Nephron progenitor cell (in vitro differentiated cells): ENCODE data around the gene NBEA.

ENCODE experiments used
- DNase-seq: peaks from one replicate; pipeline ENCODE4 v3.0.0; 2021
- H3K27ac Mint-ChIP-seq: 2 replicates; pipeline ENCODE4 v1.8.0; 2021; ENCODE audit warnings: mild to moderate bottlenecking, moderate library complexity, mixed read lengths
- H3K27me3 Mint-ChIP-seq: 2 replicates; pipeline ENCODE4 v1.8.0; 2021; ENCODE audit warnings: mild to moderate bottlenecking, low read depth, mixed read lengths; ENCODE audit not compliant: poor library complexity
- H3K36me3 Mint-ChIP-seq: 2 replicates; pipeline ENCODE4 v1.8.0; 2021; ENCODE audit warnings: low read depth, mixed read lengths
- H3K4me1 Mint-ChIP-seq: 2 replicates; pipeline ENCODE4 v1.8.0; 2021; ENCODE audit warnings: mixed read lengths
- H3K4me3 Mint-ChIP-seq: 2 replicates; pipeline ENCODE4 v1.8.0; 2021; ENCODE audit warnings: mild to moderate bottlenecking, moderate library complexity, mixed read lengths
- H3K9me3 Mint-ChIP-seq: 2 replicates; pipeline ENCODE4 v1.8.0; 2021; ENCODE audit warnings: mild to moderate bottlenecking, moderate library complexity, mixed read lengths
- CTCF ChIP-seq: fragments of 200-600 bp; sonication (generic); IDR thresholded peaks from 2 replicates; pipeline ENCODE4 v1.5.0; 2021; ENCODE audit warnings: antibody characterized with exemption

NBEA gene

GRCh38 chr13:35599384-35599783 is 657.3 kb downstream of the NBEA start:
- no peak overlapping the region for H3K27ac Mint-ChIP-seq
- H3K27me3 Mint-ChIP-seq = peaks cover under 1% of the 10 kb centered on the region
- peaks cover 28% of the 10 kb centered on the region for H3K4me1 Mint-ChIP-seq
- no peak for TF ChIP-seq CTCF
- peaks cover 5% of the 10 kb centered on the region for H3K36me3 Mint-ChIP-seq
- DNase-seq = no peak
- H3K4me3 Mint-ChIP-seq = no peak overlapping the region
- no peaks in the 10 kb centered on the region for H3K9me3 Mint-ChIP-seq

DNA sequence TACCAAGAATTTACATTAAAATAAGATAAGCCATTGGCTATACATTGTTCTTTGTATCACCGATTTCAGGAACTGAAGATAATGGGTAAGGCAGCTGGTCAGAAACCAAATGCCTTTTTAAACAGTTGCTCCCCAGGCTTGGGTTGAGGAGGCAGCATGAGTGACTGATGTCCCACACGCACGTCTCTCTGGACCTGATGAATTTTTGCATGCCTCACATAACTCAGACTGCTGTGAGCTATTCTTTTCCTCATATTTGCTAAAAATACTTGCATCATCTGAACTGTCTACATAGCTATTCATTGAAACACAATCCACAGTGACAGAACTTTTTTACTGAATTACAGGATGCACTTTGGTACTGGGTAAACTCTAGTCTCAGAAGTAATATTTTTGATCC is 658.1 kb downstream of the NBEA start:
- H3K9me3 Mint-ChIP-seq = no peaks in the 10 kb centered on the region
- H3K4me1 Mint-ChIP-seq = peaks cover 28% of the 10 kb centered on the region
- H3K36me3 Mint-ChIP-seq = peaks cover 5% of the 10 kb centered on the region
- no peak overlapping the region for H3K27ac Mint-ChIP-seq
- H3K27me3 Mint-ChIP-seq = peaks cover 5% of the 10 kb centered on the region
- DNase-seq = no peak
- no peak overlapping the region for H3K4me3 Mint-ChIP-seq
- TF ChIP-seq CTCF = no peak

GRCh38 chr13:35603593-35604285 is 661.7 kb downstream of the NBEA start:
- no peak overlapping the region for H3K4me3 Mint-ChIP-seq
- no peaks in the 10 kb centered on the region for H3K9me3 Mint-ChIP-seq
- H3K27ac Mint-ChIP-seq = no peak overlapping the region
- H3K36me3 Mint-ChIP-seq = peaks cover 5% of the 10 kb centered on the region
- TF ChIP-seq CTCF = no peak
- H3K4me1 Mint-ChIP-seq = peaks cover 25% of the 10 kb centered on the region
- no peak for DNase-seq
- H3K27me3 Mint-ChIP-seq = peaks cover 5% of the 10 kb centered on the region

- Mint-ChIP-seq H3K4me1 (no peaks in the 10 kb centered on the region), H3K27me3 (no peaks in the 10 kb centered on the region), H3K4me3 (no peak overlapping the region), H3K9me3 (no peaks in the 10 kb centered on the region), H3K36me3 (peaks cover 12% of the 10 kb centered on the region), H3K27ac (no peak overlapping the region)
- no peak for DNase-seq
- TF ChIP-seq CTCF = no peak
Observed at GRCh38 chr13:35614666-35615065, 672.6 kb downstream of the NBEA start.

DNA sequence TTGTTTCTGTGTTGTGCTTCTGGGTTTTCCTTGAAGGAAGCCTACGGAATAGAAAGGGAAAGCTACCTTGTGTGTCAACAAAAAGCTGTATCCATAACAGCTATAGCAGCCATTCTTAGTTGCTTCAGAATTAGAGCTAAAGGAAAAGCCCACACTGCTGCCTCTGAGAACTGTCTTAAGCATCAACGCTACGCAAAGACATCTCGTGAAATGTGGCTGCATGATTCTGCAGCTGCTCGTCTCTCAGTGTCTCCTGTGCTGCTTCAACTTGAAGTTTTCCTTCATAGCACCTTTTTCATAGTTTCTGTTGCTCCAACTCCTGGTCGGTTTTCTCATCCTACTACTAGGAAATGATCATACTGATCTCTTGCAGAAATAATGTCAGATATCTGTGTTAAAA is 675.4 kb downstream of the NBEA start:
- no peaks in the 10 kb centered on the region for H3K9me3 Mint-ChIP-seq
- peaks cover 2% of the 10 kb centered on the region for H3K27me3 Mint-ChIP-seq
- no peak overlapping the region for H3K4me3 Mint-ChIP-seq
- no peaks in the 10 kb centered on the region for H3K4me1 Mint-ChIP-seq
- DNase-seq = no peak
- TF ChIP-seq CTCF = no peak
- H3K27ac Mint-ChIP-seq = no peak overlapping the region
- no peaks in the 10 kb centered on the region for H3K36me3 Mint-ChIP-seq

DNA sequence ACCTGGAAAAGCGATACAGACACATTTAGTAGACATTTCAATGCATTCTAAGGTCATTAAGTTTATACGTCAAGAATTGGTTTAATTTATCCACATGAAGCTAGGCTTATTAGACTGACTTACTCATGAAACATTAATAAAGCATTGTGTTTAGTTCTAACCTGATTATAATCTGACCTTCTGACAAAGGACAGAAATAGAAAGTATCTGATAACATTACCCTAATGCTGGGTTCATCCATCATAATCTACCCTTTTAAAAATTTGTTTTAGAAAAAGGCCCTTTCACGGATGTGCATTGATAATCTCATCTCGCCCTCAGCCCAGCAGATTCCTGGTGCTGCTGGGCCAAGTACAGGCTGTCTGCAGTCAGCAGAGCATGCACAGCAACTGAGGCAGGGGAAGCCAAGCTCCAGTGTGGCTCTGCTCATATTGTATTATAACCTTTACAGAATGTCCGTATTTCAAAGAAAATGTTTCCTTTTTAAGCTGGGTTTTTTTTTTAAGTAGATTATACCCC is 676.6 kb downstream of the NBEA start:
- Mint-ChIP-seq H3K27me3 (peaks cover 2% of the 10 kb centered on the region), H3K27ac (no peak overlapping the region), H3K36me3 (no peaks in the 10 kb centered on the region), H3K4me1 (no peaks in the 10 kb centered on the region), H3K9me3 (no peaks in the 10 kb centered on the region), H3K4me3 (no peak overlapping the region)
- DNase-seq = no peak
- TF ChIP-seq CTCF = no peak
